SK-N-SH (cell line): ENCODE data around the gene ZNF385A. TPM values are rescaled to one million over a fixed set of nuclear protein-coding genes. Genes with fewer than 3 reads are reported as not detected.

Experiments used
- CTCF ChIA-PET: fragments of 300-600, 350-600 bp; formaldehyde crosslinking; extraction: SDS; loops from one replicate; lab custom pipeline; 2021; lab: Yijun Ruan, JAX
- POLR2A ChIA-PET: fragments of 350-600 bp; sonication (Branson Sonifier 250); formaldehyde crosslinking; extraction: SDS; loops from one replicate; lab custom pipeline; 2020; ENCODE audit warnings: antibody characterized with exemption, inconsistent platforms; lab: Yijun Ruan, JAX
- DNase-seq: peaks from one replicate; pipeline ENCODE4 v3.0.0; 2012
- H2AFZ ChIP-seq: fragments of 200-600 bp; sonication (generic); 2 replicates; pipeline ENCODE4 v1.8.1; 2016; ENCODE audit warnings: antibody characterized with exemption, mild to moderate bottlenecking, low read depth
- H3F3A ChIP-seq: fragments of 200-600 bp; sonication (generic); replicated peaks from 2 replicates; pipeline ENCODE3; 2016; ENCODE audit warnings: antibody characterized with exemption, mild to moderate bottlenecking; ENCODE audit not compliant: insufficient read depth
- H3K27ac ChIP-seq, 2 experiments: fragments of 200-500 bp in 1 of 2; fragments of 200-600 bp in 1 of 2; sonication (Bioruptor generic) in 1 of 2; sonication (generic), shearing (Covaris generic) in 1 of 2; 2 replicates each; pipeline versions ENCODE4 v1.5.1 to v1.6.1; 2014 to 2016; ENCODE audit warnings: low read depth in 2 of 2, inconsistent platforms in 1 of 2, low read length in 1 of 2, mild to moderate bottlenecking in 1 of 2, mixed read lengths in 1 of 2
- H3K27me3 ChIP-seq: fragments of 200-600 bp; sonication (generic), shearing (Covaris generic); 2 replicates; pipeline ENCODE4 v1.6.1; 2016; ENCODE audit warnings: mixed run types; ENCODE audit not compliant: insufficient read depth
- H3K36me3 ChIP-seq, 2 experiments: fragments of 200-500 bp in 1 of 2; fragments of 200-600 bp in 1 of 2; sonication (Bioruptor generic) in 1 of 2; sonication (generic) in 1 of 2; replicated peaks in 1 of 2; 2 replicates each; pipeline versions ENCODE3 to v1.5.1; 2014 to 2016; ENCODE audit warnings: low read length in 1 of 2, mild to moderate bottlenecking in 1 of 2; ENCODE audit not compliant: insufficient read depth in 2 of 2, control insufficient read depth in 1 of 2
- H3K4me1 ChIP-seq, 2 experiments: fragments of 200-500 bp in 1 of 2; fragments of 200-600 bp in 1 of 2; sonication (Bioruptor generic) in 1 of 2; sonication (generic), shearing (Covaris generic) in 1 of 2; 2 replicates each; pipeline versions ENCODE4 v1.5.1 to v1.6.1; 2014 to 2016; ENCODE audit warnings: low read depth in 1 of 2, low read length in 1 of 2, mixed run types in 1 of 2; ENCODE audit not compliant: insufficient read depth in 2 of 2, control insufficient read depth in 1 of 2
- H3K4me2 ChIP-seq: fragments of 200-600 bp; sonication (generic), shearing (Covaris generic); 2 replicates; pipeline ENCODE4 v1.6.1; 2017; ENCODE audit warnings: mixed run types
- H3K4me3 ChIP-seq, 2 experiments: fragments of 200-500 bp in 1 of 2; fragments of 200-600 bp in 1 of 2; sonication (Bioruptor generic) in 1 of 2; sonication (generic), shearing (Covaris generic) in 1 of 2; 2 replicates each; pipeline versions ENCODE4 v1.5.1 to v1.8.1; 2014 to 2016; ENCODE audit warnings: low read depth in 2 of 2, inconsistent platforms in 1 of 2, low read length in 1 of 2, mild to moderate bottlenecking in 1 of 2, mixed read lengths in 1 of 2, moderate library complexity in 1 of 2
- H3K79me2 ChIP-seq: fragments of 200-600 bp; sonication (generic); 2 replicates; pipeline ENCODE4 v1.8.1; 2017; ENCODE audit warnings: mild to moderate bottlenecking; ENCODE audit not compliant: insufficient read depth
- H3K9ac ChIP-seq: fragments of 200-600 bp; sonication (generic); 2 replicates; pipeline ENCODE4 v1.6.1; 2017; ENCODE audit warnings: mixed run types
- H3K9me2 ChIP-seq: fragments of 200-600 bp; sonication (generic); 2 replicates; pipeline ENCODE4 v1.6.1; 2017; ENCODE audit warnings: mixed run types
- H3K9me3 ChIP-seq: fragments of 200-600 bp; sonication (generic); 2 replicates; pipeline ENCODE4 v1.6.1; 2017; ENCODE audit warnings: mixed run types, mild to moderate bottlenecking, moderate library complexity
- H4K20me1 ChIP-seq: fragments of 200-600 bp; sonication (generic); 2 replicates; pipeline ENCODE4 v1.6.1; 2017; ENCODE audit warnings: mild to moderate bottlenecking, mixed run types; ENCODE audit not compliant: insufficient read depth
- CHD2 ChIP-seq: fragments of 150-350 bp; IDR thresholded peaks from 2 replicates; pipeline ENCODE4 v1.6.1; 2018; ENCODE audit warnings: low read length; ENCODE audit not compliant: partially characterized antibody
- CTCF ChIP-seq: fragments of 200-600 bp; sonication (generic); IDR thresholded peaks from 2 replicates; pipeline ENCODE4 v1.6.1; 2017; ENCODE audit warnings: antibody characterized with exemption, mild to moderate bottlenecking, moderate library complexity
- ELF1 ChIP-seq: IDR thresholded peaks from 2 replicates; pipeline ENCODE4 v1.4.0; 2012
- EP300 ChIP-seq, 2 experiments: IDR thresholded peaks; 2 replicates each; pipeline versions ENCODE4 v1.4.0 to v1.6.1; 2012; ENCODE audit warnings: borderline replicate concordance in 1 of 2, low read depth in 1 of 2, low read length in 1 of 2
- FOSL2 ChIP-seq: IDR thresholded peaks from 2 replicates; pipeline ENCODE4 v1.4.0; 2012; ENCODE audit warnings: low read depth, mild to moderate bottlenecking, moderate library complexity, borderline replicate concordance
- FOXJ3 ChIP-seq: sonication (generic); formaldehyde crosslinking; IDR thresholded peaks from 2 replicates; pipeline ENCODE4 v1.5.1; 2020; ENCODE audit warnings: mild to moderate bottlenecking, missing genetic modification reagents
- FOXM1 ChIP-seq: IDR thresholded peaks from 2 replicates; pipeline ENCODE4 v1.4.0; 2012; ENCODE audit warnings: low read depth, mild to moderate bottlenecking
- GABPA ChIP-seq: IDR thresholded peaks from 2 replicates; pipeline ENCODE4 v1.4.0; 2012; ENCODE audit warnings: low read depth, mild to moderate bottlenecking
- GATA2 ChIP-seq: sonication (generic); formaldehyde crosslinking; IDR thresholded peaks from 2 replicates; pipeline ENCODE4 v1.5.0; 2020; ENCODE audit warnings: mild to moderate bottlenecking, missing genetic modification reagents
- MEF2A ChIP-seq: IDR thresholded peaks from 2 replicates; pipeline ENCODE4 v1.4.0; 2012; ENCODE audit warnings: low read depth, borderline replicate concordance
- MXI1 ChIP-seq: IDR thresholded peaks from 2 replicates; pipeline ENCODE4 v1.6.1; 2012; ENCODE audit warnings: mild to moderate bottlenecking, low read depth, low read length, improper control_type of control experiment
- NFIC ChIP-seq: IDR thresholded peaks from 2 replicates; pipeline ENCODE4 v1.4.0; 2012; ENCODE audit warnings: borderline replicate concordance
- NRF1 ChIP-seq: IDR thresholded peaks from 2 replicates; pipeline ENCODE4 v1.6.1; 2012; ENCODE audit warnings: low read depth, mild to moderate bottlenecking, low read length
- POLR2AphosphoS5 ChIP-seq: IDR thresholded peaks from 2 replicates; pipeline ENCODE4 v1.6.1; 2012; ENCODE audit warnings: low read depth, low read length
- RAD21 ChIP-seq: IDR thresholded peaks from 2 replicates; pipeline ENCODE4 v1.6.1; 2012; ENCODE audit warnings: mild to moderate bottlenecking, low read length
- RFX5 ChIP-seq: IDR thresholded peaks from 2 replicates; pipeline ENCODE4 v1.6.1; 2012; ENCODE audit warnings: mild to moderate bottlenecking, improper control_type of control experiment, low read length
- SIN3A ChIP-seq: IDR thresholded peaks from 2 replicates; pipeline ENCODE4 v1.6.1; 2012; ENCODE audit warnings: low read depth, mild to moderate bottlenecking, low read length, moderate library complexity, borderline replicate concordance
- SMC3 ChIP-seq: IDR thresholded peaks from 2 replicates; pipeline ENCODE4 v1.6.1; 2012; ENCODE audit warnings: low read depth, low read length, improper control_type of control experiment
- TCF12 ChIP-seq: IDR thresholded peaks from 2 replicates; pipeline ENCODE4 v1.4.0; 2012
- TEAD4 ChIP-seq: IDR thresholded peaks from 2 replicates; pipeline ENCODE4 v1.4.0; 2012; ENCODE audit warnings: mild to moderate bottlenecking, borderline replicate concordance; ENCODE audit not compliant: insufficient read depth
- USF1 ChIP-seq: IDR thresholded peaks from 2 replicates; pipeline ENCODE4 v1.4.0; 2012; ENCODE audit warnings: low read depth, borderline replicate concordance
- YY1 ChIP-seq: IDR thresholded peaks from 2 replicates; pipeline ENCODE4 v1.4.0; 2012; ENCODE audit warnings: low read depth, mild to moderate bottlenecking
- WGBS: methylation state at CpG from one replicate; pipeline ENCODE4 v1.1.6; 2017; ENCODE audit warnings: low lambda C conversion rate; 5-methylcytosine and 5-hydroxymethylcytosine counted together
- polyA plus RNA-seq, 3 experiments: library from polyadenylated mRNA; depleted of rRNA; stranded (reverse); fragments of >200 nt; gene quantifications; 2 replicates each; pipeline ENCODE4 v1.2.3, GENCODE V29; 2012
- TF ChIP-seq, protein P1 (sequence below): IDR thresholded peaks from 2 replicates; pipeline ENCODE4; 2012
- TF ChIP-seq, protein P2 (sequence below): IDR thresholded peaks from 2 replicates; pipeline ENCODE4 v1.4.0; 2012; ENCODE audit warnings: low read depth, borderline replicate concordance
- TF ChIP-seq, protein P3 (sequence below): IDR thresholded peaks from 2 replicates; pipeline ENCODE4 v1.4.0; 2012; ENCODE audit warnings: low read depth
- TF ChIP-seq, protein P4 (sequence below): fragments of 150-350 bp; IDR thresholded peaks from 2 replicates; pipeline ENCODE4 v1.6.1; 2017; ENCODE audit warnings: antibody characterized with exemption, low read length, low read depth, borderline replicate concordance

The ZNF385A gene
- polyA plus RNA-seq, 1 of the 3 experiments (the other 2 are of a cell fraction), result 2.6 TPM

DNA sequence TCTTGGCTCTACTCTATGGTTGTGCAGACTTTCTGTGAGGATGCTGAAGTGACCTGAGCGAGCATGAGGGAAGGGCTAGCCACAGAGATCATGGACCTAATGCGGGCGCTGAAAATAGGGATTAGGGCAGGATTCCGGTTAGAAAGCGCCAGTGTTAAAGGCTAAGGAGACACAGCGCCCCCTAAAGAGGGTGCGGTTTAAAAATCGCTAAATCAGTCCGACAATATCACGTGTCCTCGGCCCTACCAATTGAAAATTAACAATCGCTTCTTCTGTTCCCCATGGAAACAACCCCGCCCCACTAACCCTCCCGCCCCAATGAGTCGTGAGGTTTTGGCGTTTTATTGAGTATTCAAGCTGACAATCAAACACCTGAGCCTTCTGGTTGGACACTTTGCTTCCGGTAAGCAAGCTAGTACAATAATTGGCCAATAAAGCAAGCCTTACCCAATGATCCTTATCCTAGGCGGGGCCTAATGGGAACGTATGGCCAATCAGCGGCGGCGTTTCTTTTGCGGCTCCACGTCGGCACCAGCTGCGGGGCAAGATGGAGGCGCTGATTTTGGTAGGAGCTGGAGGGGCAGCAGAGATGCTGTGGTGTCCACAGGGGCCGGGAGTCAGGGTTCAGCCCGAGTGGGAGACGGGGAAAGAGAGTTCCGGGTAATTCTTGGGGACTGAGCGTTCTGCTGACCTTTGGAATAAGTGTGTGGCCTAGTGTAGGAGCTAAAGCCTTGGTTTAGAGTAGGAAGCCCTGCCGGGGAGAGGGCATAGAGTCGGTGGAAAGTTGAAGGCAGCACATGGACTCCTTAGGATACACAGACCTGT lies 59.7 kb downstream of the ZNF385A start, which contains the start of gene COPZ1:
COPZ1 (plus strand) TSS at position 515 of the 825 bp plus-strand sequence; CDS start at position 548, 33 bp downstream.
- Histone ChIP-seq H4K20me1 (no peaks in the 10 kb centered on the region), H3K9me2 (no peaks in the 10 kb centered on the region), H3K4me3 (peak within 1 kb of the TSS; percentile 68 to 86), H3K36me3 (peaks cover 4% of the 10 kb centered on the region in 2 experiments), H3K9ac (peak within 1 kb of the TSS; percentile 97), H2AFZ (peak within 1 kb of the TSS; percentile 99), H3K27ac (peak within 1 kb of the TSS; percentile 77 to 81), H3K4me1 (peaks cover 0 to 9% of the 10 kb centered on the region in 2 experiments; a peak in 2 of 4 replicates), H3K27me3 (no peaks in the 10 kb centered on the region), H3K9me3 (no peaks in the 10 kb centered on the region), H3F3A (peaks cover 3% of the 10 kb centered on the region), H3K4me2 (peak within 1 kb of the TSS; percentile 75), H3K79me2 (peaks cover 48% of the 10 kb centered on the region)
- ChIA-PET POLR2A (interaction anchor here (0.7 to 1.9 kb wide), 8 partner anchors 10 to 106 kb away, joined by 3 to 12 read pairs (median 4); partner anchors contain the start of genes CBX5 and HNRNPA1), CTCF (interaction anchor here (0.6 to 16.1 kb wide), 40 partner anchors 11 to 579 kb away, joined by 3 to 266 read pairs (median 5); partner anchors contain the start of genes CBX5, HNRNPA1, HOXC10 and NFE2)
- peak; percentile 90 for DNase-seq
- WGBS, result 5% methylated on average over 34 of the region's 34 CpGs
- peak; percentile 69; the same call in 1 of the 2 replicates for TF ChIP-seq SIN3A
- 0 out of 4 replicates have a peak, but pooled peaks of 1 of the 2 experiments have one; percentile 35 for TF ChIP-seq EP300 (IDR thresholded peaks at IDR 0.05; ENCODE audit: borderline replicate concordance in 1 of 2, low read depth in 1 of 2, low read length in 1 of 2)
- 0 out of 2 replicates have a peak, but pooled peaks have one; percentile 11 for TF ChIP-seq TCF12
- no peak for TF ChIP-seq FOXM1
- no peak for TF ChIP-seq MEF2A
- TF ChIP-seq, protein P1, sequence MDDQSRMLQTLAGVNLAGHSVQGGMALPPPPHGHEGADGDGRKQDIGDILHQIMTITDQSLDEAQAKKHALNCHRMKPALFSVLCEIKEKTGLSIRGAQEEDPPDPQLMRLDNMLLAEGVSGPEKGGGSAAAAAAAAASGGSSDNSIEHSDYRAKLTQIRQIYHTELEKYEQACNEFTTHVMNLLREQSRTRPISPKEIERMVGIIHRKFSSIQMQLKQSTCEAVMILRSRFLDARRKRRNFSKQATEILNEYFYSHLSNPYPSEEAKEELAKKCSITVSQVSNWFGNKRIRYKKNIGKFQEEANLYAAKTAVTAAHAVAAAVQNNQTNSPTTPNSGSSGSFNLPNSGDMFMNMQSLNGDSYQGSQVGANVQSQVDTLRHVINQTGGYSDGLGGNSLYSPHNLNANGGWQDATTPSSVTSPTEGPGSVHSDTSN, result peak; percentile 98
- TF ChIP-seq CTCF, result peak; percentile 84
- peak; percentile 88 for TF ChIP-seq ELF1
- TF ChIP-seq POLR2AphosphoS5, result peak; percentile 82
- no peak for TF ChIP-seq FOXJ3
- TF ChIP-seq NFIC, result no peak
- TF ChIP-seq FOSL2, result no peak
- TF ChIP-seq SMC3, result peak; percentile 67
- peak; percentile 88 for TF ChIP-seq CHD2
- no peak for TF ChIP-seq GABPA
- TF ChIP-seq, protein P2, sequence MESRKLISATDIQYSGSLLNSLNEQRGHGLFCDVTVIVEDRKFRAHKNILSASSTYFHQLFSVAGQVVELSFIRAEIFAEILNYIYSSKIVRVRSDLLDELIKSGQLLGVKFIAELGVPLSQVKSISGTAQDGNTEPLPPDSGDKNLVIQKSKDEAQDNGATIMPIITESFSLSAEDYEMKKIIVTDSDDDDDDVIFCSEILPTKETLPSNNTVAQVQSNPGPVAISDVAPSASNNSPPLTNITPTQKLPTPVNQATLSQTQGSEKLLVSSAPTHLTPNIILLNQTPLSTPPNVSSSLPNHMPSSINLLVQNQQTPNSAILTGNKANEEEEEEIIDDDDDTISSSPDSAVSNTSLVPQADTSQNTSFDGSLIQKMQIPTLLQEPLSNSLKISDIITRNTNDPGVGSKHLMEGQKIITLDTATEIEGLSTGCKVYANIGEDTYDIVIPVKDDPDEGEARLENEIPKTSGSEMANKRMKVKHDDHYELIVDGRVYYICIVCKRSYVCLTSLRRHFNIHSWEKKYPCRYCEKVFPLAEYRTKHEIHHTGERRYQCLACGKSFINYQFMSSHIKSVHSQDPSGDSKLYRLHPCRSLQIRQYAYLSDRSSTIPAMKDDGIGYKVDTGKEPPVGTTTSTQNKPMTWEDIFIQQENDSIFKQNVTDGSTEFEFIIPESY, result no peak
- TF ChIP-seq, protein P3, sequence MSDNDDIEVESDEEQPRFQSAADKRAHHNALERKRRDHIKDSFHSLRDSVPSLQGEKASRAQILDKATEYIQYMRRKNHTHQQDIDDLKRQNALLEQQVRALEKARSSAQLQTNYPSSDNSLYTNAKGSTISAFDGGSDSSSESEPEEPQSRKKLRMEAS, result peak; percentile 7; the same call in 1 of the 2 replicates
- peak; percentile 76 for TF ChIP-seq MXI1
- TF ChIP-seq NRF1, result no peak
- no peak for TF ChIP-seq TEAD4
- peak; percentile 90 for TF ChIP-seq USF1
- TF ChIP-seq YY1, result peak; percentile 94
- peak; percentile 80 for TF ChIP-seq RAD21
- TF ChIP-seq RFX5, result peak; percentile 96
- no peak for TF ChIP-seq GATA2 (CRISPR knock-in tag)
- TF ChIP-seq, protein P4, sequence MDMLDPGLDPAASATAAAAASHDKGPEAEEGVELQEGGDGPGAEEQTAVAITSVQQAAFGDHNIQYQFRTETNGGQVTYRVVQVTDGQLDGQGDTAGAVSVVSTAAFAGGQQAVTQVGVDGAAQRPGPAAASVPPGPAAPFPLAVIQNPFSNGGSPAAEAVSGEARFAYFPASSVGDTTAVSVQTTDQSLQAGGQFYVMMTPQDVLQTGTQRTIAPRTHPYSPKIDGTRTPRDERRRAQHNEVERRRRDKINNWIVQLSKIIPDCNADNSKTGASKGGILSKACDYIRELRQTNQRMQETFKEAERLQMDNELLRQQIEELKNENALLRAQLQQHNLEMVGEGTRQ, result no peak
